T-helper 22 cell (primary cell): ENCODE data around the gene MAP1S.
A peak's percentile ranks its signal among the peaks of the same experiment; 100 is the strongest.

Experiments
- DNase-seq: peaks from one replicate; pipeline ENCODE4 v3.0.0-alpha.2; 2020; ENCODE audit warnings: low read depth

MAP1S gene, protein sequence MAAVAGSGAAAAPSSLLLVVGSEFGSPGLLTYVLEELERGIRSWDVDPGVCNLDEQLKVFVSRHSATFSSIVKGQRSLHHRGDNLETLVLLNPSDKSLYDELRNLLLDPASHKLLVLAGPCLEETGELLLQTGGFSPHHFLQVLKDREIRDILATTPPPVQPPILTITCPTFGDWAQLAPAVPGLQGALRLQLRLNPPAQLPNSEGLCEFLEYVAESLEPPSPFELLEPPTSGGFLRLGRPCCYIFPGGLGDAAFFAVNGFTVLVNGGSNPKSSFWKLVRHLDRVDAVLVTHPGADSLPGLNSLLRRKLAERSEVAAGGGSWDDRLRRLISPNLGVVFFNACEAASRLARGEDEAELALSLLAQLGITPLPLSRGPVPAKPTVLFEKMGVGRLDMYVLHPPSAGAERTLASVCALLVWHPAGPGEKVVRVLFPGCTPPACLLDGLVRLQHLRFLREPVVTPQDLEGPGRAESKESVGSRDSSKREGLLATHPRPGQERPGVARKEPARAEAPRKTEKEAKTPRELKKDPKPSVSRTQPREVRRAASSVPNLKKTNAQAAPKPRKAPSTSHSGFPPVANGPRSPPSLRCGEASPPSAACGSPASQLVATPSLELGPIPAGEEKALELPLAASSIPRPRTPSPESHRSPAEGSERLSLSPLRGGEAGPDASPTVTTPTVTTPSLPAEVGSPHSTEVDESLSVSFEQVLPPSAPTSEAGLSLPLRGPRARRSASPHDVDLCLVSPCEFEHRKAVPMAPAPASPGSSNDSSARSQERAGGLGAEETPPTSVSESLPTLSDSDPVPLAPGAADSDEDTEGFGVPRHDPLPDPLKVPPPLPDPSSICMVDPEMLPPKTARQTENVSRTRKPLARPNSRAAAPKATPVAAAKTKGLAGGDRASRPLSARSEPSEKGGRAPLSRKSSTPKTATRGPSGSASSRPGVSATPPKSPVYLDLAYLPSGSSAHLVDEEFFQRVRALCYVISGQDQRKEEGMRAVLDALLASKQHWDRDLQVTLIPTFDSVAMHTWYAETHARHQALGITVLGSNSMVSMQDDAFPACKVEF

DNA sequence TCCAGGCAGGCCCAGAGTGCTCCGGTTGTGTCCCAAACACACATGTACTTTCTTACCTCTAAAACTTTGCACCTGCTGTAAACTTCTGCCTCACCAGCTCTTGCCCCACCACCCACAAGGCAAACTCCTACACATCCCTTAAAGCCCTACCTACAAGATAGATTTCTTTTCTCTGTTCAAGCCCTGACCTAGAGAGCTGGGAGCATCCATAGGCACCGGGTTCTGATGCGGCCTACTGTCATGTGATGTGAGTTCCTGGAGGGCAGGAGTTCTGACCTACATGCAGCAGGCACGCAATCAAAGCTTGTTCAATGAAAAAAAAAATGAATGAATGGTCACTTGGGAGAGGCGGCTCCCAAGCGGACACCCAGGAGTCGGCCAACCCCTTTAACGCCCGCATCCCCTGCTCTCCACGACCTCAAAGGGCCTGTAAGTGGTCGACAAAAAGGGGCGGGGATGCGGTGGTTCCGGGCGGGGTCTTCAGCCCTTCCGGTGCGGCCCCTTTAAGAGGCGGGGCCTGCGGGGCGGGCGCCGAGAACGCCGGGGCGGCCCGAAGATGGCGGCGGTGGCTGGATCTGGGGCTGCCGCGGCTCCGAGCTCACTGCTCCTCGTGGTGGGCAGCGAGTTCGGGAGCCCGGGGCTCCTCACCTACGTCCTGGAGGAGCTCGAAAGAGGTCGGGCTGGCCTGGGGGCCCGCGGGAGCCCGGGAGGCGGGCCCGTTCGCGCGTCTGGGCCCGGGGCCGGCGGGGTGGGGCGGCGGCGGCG, at the start of gene MAP1S:
Gene MAP1S (plus strand): TSS at position 534 of the 765 bp plus-strand sequence. CDS start 23 bp downstream, at position 557.
- DNase-seq: peak; percentile 37

DNA sequence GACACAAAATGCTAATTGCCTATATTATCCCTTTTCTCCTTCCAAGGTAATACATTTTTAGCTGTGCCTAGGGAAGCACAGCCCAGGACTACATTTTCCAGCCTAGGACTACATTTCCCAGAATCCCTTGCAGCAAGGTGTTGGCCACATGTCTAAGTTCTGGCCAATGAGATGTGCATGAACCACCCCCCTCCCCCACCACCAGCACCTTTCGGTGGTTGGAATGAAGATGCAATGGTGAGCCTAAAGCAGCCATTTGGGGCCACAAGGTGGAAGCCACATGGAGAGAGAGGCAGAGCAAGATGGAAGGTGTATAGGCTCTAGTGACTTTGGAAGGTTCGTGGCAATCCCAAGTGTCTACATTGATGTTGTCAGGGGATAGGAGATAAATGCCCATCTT, 47.4 kb upstream of the MAP1S start:
- DNase-seq: no peak

DNA sequence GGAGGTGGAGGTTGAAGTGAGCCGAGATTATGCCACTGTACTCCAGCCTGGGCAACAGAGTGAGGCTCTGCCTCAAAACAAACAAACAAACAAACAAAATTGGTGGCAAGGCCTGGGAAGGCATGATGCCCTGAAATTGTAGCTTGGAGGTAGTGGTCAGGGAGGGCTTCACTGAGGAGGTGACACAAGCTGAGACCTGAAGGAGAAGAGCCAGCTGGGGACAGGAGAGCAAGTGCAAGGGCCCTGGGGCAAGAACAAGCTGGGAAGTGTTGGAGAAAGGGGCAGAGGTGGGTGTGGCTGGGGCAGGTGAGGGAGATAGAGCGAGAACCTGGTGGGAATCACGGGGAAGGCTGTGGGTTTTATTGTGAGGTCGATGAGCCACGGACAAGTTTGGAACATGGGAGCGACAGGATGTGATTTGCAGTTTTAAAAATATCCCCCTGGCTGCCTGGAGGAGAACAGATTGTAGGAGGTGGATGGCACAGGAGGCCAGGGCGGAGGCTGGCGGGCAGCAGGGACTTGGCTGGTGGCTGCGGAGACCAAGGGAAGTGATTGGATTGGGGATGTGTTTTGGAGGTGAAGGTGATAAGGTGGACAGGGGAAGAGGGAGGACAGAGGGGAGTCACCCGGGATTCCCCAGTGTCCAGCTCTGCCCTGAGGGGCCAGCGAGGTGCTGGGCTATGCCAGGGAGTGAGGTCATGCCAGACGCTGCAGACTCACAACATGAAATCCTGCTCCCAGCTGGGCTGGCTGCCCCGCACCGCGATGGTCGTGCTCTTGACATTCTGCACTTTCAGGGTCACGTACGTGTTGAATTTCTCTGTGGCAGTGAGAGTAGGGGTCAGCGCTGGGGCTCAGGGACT, 45.1 kb upstream of the MAP1S start:
- no peak for DNase-seq

DNA sequence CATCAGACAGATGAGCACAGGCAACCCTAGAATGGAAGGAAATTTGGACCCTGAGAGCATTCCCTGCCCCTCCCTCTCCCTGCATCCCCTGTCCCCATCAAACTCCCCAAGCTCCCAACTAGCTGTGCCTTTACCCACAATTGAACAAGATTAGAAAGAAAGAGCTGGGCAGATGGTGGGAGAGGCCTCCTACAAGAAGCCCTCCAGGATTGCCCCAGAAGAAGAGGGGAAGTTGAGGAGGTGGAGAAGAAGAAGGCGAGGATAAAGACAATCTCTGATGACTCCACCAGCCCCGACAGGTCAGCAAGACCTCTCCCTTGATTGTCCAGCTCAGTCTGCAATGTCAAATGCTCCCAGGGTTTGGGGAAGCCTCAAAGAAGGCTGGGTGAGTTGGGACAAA, 43.0 kb upstream of the MAP1S start:
- no peak for DNase-seq

DNA sequence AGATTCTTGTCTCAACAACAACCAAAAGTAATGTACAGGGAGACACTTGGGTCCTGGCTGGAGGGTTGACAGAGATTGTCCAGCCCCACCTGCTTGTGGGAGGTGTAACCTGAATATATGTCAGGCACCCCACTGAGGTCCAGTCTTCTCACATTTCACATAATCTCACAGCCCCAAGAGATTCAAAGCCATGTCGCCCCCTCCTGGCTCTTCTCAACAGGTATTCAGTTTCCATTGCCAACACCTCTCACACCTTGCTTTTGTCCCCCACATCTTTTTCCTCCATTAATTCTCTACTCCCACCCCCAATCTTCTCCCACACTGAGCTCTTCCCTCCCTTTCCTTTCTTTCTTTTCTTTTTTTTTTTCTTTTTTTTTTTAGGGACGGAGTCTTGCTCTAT, 42.3 kb upstream of the MAP1S start:
- no peak for DNase-seq

DNA sequence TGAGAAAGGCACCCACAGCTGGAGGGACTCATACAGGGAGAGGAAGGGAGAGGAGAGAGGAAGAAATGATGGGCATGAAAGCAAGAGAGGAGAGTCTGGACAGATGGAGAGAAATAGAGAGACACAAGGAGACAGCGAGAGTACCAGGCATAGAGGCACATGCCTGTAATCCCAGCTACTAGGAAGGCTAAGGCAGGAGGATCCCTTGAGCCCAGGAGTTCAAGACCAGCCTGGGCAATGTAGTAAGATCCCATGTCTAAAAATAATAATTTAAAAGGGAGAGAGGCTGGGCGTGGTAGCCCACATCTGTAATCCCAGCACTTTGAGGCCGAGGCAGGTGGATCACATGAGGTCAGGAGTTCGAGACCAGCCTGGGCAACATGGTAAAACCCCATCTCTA, 40.4 kb upstream of the MAP1S start:
- DNase-seq: no peak

DNA sequence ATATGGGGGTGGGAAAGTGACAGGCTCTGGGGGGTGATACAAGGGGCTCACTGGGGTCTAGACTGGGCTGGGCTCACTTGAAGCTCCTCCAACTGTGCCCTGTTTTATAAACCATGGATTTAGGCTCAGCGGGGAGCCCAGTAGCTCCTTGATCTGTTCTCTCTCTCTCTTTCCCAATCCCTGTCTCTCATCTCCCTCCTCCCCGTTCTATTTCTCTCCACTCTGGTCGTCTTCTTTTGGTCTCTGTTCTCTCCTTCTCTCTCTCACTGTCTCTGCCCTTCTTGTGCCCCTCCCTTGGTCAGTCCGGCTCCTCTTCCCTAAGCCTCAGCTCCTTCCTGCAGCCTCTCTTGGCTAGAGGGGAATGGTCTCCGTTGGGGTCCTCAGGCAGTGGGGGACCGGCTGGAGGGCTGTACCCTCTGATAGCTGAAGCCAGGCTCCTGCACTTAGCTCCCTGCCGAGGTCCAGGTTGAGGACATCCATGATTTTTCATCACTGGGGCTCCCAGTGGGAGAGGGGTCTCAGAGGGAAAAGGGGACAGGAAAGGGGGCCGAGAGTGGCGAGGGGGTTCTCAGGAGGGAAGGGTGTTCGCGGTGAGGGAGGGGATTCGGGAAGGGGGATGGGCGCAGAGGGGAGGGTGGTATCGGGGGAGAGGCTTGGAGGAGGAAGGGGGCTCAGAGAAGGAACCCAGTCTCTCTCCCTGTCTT, 39.6 kb upstream of the MAP1S start:
- DNase-seq: no peak

DNA sequence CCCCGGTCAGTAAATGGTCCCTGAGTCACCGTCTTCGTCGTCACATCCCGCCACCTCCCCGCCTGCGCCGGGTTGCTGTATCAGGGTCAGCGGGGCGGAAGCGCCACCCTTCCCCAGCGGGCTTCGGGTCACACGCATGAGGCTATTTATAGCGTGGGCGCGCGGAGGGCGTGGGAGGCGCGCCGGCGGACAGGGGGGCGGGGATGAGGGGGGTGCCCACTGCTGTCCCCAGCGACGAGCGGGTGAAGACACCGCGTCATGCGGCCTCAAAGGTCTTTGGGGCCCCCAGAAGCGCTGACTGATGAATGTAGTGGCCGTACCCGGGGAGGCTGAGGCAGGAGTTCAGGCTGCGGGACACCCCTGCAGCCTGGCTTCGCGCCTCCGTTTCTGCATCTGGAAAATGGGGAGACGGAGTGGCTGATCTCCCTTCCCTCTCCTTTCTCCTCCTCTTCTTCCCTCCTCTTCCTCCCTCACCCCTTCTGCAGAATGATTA, 39.0 kb upstream of the MAP1S start:
- no peak for DNase-seq

DNA sequence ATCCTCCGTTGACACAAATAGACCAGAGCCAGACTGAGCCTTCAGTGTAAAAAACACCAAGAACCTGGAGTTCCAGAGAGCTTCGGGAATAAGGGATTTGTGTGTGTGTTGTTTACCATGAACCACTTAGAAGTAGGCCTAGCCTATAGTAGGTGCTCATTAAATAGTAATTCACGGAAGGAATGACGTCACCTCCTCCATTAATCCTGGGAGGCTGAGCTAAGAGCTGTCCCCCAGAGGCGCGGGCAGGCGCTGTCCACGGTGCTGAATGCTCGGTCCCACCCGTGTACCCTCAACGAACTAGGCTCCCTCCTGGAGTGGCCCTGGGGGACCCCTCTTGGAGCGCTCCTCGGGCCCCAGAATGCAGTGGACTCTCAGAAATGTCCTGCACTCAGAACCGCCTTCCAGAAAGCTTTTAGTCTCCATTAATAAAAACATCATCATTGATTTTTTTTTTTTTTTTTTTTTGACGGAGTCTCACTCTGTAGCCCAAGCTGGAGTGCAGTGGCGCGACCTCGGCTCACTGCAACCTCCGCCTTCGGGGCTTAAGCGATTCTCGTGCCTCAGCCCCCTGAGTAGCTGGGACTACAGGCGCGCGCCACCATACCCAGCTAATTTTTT, 37.7 kb upstream of the MAP1S start:
- no peak for DNase-seq

DNA sequence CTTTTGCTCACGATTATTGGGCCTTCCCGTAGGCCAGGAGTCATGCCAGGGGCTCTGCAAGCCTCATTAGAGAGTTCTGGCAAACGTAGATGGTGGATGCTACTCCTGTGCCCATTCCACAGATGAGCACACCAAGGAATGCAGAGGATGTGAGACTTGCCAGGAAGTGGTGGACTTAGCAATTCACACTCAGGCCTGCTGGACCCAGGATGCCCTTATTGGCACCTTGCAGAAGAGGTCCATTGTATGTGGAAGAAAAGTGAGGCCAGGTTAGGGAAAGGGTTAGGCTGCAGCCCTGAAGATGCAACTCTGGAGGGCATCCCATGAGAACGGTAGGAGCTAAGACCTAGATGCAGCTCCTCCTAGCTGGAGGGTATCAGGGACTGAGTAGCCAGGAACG, 37.0 kb upstream of the MAP1S start:
- DNase-seq: no peak

DNA sequence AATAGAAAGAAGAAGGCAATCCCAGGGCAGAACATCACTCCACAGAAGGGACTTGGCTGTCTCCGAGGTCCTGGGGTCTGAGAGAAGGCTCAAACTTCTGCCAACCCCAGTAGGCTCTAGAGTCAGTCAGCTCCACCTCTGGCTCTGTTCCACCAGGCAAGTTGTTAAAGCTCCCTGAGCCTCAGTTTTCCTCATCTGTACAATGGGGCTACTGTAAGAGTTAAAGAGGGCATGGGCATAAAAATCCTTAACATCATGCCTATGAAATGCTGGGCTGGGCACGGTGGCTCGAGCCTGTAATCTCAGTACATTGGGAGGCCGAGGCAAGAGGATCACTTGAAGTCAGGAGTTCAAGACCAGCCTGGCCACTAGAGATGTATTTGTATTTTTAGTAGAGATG, 36.2 kb upstream of the MAP1S start:
- DNase-seq: no peak

DNA sequence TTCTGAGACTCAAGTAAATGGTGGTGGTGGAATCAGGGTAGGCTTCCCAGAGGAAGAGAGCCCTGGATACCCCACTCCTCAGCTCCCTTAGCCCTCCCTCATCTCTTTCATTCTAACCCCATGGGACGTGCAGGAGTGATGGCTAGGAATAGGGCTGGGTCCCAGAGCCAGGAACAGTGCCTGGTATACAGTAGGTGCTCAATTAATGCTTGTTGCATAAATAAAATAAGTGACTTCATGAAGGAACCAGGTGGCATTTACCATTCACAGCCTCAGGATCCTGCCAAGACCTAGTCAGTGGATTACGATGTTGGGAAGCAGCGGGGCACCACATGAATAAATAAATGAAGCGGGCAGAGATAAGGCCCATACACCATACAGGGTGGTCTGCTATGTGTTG, 35.0 kb upstream of the MAP1S start:
- no peak for DNase-seq

DNA sequence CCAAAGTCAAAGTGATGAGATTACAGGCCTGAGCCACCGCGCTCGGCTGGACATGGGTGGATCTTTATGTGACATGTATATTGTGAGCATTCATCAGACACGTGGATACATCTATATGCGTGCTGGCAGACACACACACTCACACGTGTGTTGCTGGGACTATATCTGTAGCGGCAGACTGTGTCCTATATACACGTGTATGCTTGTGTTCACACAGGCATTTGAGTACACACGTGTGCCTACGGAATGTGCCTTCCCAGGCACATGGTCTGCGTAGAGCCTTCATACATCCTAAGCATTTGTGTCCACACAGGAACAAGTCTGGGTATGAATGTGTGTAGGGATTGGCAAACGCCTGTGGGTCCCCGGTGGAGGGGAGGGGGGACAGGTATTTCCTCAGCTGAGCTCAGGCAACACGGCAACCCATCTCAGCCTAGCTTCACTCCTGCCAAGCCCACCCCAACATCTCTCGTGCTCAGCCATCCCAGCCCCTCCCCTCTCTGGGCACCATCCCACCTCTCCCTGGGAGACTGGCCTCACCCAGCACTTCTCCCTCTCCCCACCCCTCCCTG, 33.7 kb upstream of the MAP1S start:
- DNase-seq: no peak

DNA sequence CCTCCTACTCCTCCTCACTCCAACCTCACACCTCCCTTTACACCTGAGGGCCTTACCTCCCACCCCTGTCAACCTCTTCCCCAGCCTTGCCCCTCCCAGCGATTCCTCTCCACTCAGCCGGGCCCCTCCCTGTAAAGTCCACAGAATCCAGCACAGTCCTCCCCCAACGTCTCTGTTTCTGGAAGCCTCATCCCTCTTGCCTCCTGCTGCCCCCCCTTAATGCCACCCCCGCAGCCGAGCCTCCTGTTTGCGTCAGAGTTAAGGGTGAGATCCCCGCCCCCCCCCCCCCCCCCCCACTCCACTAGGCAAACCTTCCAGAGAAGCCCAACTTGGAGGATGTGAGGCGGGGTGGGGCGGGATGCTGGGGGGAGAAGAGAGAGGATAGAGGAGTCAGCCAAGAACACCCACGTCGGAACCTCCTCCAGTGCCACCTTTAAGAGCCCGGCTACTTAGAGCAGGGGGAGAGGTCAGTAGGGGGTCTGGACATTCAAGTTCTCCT, 33.2 kb upstream of the MAP1S start:
- no peak for DNase-seq

DNA sequence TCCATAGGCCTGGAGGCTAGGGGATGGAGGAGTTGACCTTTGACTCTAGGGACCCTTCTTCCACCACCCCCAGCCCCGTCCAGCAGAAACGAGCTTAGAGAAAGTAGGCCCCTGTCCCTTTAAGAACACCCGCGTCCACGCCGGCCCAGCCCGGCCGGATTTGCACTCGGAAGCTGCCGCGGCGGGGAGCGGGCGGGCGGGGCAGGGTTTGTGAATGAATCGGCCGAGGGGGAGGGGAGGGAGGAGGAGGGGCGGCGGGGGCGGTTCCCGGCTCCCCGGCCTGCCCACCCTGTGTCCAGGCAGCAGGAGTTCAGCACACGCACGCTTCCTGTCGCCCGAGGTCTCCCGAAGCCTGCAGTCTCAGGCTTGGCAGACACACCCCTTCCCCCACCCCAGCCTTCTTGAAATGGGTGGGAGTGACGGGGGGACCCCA, 32.7 kb upstream of the MAP1S start:
- DNase-seq: no peak

DNA sequence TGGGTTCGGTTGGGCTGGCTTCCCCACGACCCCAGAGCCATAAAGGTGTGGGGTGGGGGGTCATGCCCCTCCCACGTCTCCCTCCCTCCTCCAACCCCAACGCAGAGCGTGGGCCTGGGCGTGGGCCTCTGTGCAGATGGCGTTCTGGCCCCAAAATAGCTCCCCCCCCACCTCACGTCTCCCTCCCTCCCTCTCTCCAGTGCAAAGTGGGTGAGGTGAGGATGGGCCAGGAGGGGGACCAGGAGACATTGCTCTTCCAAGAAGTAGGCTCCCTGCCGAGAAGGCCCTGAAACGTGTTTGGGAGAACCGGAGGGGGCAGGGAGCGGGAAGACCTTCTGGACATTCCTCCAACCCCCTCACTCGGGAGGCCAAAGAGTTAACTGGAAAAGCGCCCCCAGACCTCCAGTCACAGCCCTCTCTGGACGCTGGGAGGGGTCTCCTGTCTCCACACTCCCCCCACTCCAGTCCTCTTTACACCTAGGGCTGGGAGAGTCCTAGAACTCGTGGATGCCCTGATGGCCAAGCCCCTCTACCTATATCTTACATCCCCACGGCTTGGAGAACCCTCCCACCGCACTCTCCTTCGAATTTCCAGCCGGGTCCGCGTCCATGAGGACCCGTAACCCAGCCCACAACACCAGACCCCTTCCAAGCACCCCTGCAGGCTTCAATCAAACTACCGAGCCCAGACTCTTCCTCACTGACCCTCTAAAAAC, 32.0 kb upstream of the MAP1S start:
- DNase-seq: no peak

DNA sequence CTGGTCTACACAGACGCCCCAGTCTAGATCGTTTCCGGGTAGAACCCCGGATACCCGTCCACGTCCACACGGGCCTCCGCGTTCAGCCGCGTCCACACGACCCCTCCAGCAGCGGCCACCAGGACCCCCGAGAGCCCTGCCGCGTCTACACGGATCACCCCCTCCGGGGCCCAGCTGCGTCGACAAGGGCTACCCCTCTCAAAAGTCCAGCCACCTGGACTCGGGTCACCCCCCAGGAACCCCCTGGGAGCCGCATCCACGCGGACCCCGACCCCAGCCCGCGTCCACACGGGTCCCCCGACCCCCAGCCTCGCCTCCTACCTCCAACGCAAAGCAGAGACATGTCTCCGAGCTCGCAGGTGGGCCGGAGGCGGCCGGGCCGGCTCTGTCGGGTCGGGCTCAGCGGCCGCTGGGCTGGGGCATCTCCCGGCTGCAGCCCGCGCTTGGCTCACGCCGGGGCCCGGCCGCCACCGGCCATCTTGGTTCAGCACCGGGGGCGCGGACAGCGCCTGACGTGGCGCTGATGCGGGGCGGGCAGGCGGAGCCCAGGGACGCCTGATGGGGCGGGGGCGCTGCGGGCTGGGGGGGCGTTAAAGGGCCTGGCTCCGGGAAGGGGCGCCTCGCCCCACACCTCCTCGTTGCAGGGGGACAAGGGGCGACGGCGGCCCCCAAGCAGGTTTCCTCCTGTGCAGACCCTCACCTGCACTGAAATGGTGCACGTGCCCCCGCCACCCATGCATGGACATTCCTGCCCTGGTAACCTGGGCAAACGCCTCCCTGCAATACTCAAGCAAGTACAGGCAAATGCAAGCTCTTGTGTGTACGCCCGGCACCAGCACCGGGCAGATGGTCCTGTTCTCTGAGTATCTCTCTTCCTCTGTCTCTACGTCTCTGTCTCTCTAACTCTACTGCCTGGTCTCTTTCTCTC, 31.2 kb upstream of the MAP1S start, which contains the start of gene UNC13A:
Gene UNC13A (minus strand): TSS at position 498 of the 928 bp plus-strand sequence. CDS start 155 bp downstream, at position 343.
- DNase-seq: peak; percentile 9
